ENCODE data around the gene TRAF4.
"Not testable (repeated sequence)": the region's sequence is repeated elsewhere in the genome, so short reads cannot be mapped to it uniquely, and the experiment has no call there.

Gene TRAF4

GRCh38 chr17:28792877-28793661 lies 49.3 kb downstream of the TRAF4 start:
- no peak for DNase-seq (ENCODE audit: low spot score)

DNA sequence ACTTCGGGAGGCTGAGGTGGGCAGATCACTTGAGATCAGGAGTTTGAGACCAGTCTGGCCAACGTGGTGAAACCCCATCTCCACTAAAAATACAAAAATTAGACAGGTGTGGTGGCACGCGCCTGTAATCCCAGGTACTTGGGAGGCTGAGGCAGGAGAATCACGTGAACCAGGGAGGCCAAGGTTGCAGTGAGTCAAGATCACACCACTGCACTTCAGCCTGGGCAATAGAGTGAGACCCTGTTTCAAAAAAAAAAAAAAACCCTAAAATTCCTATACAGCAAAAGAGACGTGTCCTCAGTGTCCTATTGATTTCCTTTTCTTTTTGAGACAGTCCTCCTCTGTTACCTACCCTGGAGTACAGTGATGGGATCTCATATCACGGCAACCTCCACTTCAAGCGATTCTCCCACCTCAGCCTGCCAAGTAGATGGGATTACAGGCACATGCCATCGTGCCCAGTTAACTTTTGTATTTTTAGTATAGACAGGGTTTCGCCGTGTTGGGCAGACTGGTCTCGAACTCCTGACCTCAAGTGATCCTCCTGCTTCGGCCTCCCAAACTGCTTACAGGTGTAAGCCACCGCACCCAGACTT lies 51.1 kb downstream of the TRAF4 start:
- not testable (repeated sequence) for DNase-seq (ENCODE audit: low spot score)

- DNase-seq (ENCODE audit: low spot score): no peak
Measured at GRCh38 chr17:28796062-28796461, 52.3 kb downstream of the TRAF4 start.
